ENCODE data around the gene UBASH3B.

The UBASH3B gene

DNA sequence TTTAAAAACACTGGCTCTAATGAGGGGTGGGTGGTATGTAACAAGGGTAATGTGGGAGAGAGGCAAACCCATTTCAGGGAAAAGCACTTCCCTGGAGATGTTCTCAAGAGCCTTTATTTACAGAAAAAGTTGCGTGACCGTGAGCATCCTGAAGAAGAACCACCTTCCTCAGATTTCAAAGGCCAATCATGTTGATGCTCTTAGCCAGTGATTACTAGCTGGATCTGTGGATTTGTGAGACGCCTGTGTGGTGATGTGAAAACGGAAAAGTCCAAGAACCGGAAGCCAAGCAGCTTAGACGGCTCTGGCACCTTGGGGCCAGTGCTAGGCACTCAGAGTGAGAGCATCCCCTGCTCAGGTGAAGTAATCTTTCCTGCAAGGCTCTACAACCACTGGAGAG, 12.6 kb upstream of the UBASH3B start:
- peaks cover 0 to 3% (median 0%) of the 10 kb centered on the region in 11 experiments; a peak in 1 of 22 replicates for H4K20me1 ChIP-seq
- H3K27me3 ChIP-seq, result no peaks in the 10 kb centered on the region
- no peak overlapping the region for H3K9ac ChIP-seq

DNA sequence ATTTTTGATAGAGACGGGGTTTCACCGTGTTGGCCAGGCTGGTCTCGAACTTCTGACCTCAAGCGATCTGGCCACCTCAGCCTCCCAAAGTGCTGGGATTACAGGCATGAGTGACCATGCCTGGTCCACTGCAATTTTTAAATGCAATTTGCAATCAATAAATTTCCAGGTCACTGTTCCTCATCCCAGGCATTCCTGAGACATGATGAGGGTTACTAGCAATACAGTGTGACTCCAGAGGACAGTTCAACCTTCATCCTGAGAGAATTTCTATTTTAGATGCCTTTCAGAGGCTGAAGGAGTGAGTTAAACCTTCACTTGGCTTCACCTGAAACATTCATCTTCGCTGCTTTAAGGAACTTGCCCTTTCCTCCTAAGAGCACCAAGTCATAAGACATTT, 9.7 kb upstream of the UBASH3B start:
- no peak overlapping the region for H3K4me3 ChIP-seq
- no peak for TF ChIP-seq Cebpa-rat (IDR thresholded peaks at IDR 0.05)
- H4K20me1 ChIP-seq, result peaks cover 0 to 4% (median 0%) of the 10 kb centered on the region in 11 experiments; a peak in 1 of 22 replicates

More for the DNA sequence above, 12.6 kb upstream of the UBASH3B start:
- no peaks in the 10 kb centered on the region for H3K36me3 ChIP-seq
- TF ChIP-seq Cebpa-rat (IDR thresholded peaks at IDR 0.05), result no peak
- H3K9me3 ChIP-seq (replicated peaks in 1 of 11), result no peaks in the 10 kb centered on the region
- H3K27ac ChIP-seq, result no peak overlapping the region
- H3K4me2 ChIP-seq, result peak overlapping the region in 5 of 11 experiments; percentile 4 to 29 (median 15); a peak in 7 of 22 replicates
- peaks cover 15 to 26% (median 23%) of the 10 kb centered on the region in 10 experiments for H3K4me1 ChIP-seq
- H3K4me3 ChIP-seq, result no peak overlapping the region

DNA sequence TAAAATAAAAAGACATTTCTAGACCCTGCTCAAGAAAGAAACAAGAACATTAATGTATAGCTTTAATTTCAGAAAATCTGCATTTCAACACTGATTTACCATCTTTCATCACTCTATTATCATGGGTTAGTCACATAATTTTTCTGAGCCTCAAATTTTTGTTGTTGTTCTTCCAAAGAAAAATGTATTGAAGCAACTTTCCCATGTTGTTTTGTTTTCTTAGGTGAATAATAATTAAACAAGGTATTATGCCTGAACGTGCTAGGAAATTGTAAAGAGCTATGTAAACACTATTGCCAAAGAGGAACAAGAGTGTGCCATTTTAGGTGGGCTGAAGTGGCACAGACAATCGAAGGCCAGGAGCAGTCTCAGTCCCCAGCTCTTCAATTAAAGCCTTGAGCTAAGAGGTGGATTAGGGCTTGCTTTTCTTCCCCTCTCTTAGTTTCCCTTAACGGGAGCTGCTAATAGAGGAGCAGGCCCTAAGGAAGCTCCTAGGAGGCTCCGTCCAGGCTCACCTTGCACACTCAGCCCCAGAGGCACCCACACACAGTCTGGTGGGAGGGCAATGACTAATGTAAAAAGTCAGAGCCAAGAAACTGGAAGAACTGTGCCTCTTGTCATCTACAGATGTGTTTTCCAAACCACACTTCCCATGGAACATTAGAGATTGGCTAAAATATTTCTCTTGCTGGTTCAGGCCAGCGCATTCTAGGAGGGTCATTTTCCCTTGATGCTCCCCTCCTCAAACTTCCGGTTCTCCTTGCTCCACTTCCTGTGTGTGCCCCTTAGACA, 8.8 kb upstream of the UBASH3B start:
- no peak overlapping the region for H3K4me3 ChIP-seq
- H3K4me2 ChIP-seq, result peak overlapping the region; percentile 47 to 81 (median 70)
- peaks cover 0 to 4% (median 0%) of the 10 kb centered on the region in 11 experiments; a peak in 1 of 22 replicates for H4K20me1 ChIP-seq
- no peaks in the 10 kb centered on the region for H3K9me3 ChIP-seq (replicated peaks in 1 of 11)
- H3K27me3 ChIP-seq, result no peaks in the 10 kb centered on the region
- H3K27ac ChIP-seq, result peak overlapping the region in 6 of 11 experiments; percentile 2 to 45 (median 14); a peak in 8 of 22 replicates
- H3K9ac ChIP-seq, result 0 out of 22 replicates have a peak overlapping the region, but pooled peaks of 1 of the 11 experiments have one; percentile 12
- no peak for TF ChIP-seq Cebpa-rat (IDR thresholded peaks at IDR 0.05)
- peaks cover 24 to 52% (median 41%) of the 10 kb centered on the region in 10 experiments for H3K4me1 ChIP-seq
- no peaks in the 10 kb centered on the region for H3K36me3 ChIP-seq

More for the DNA sequence above, 9.7 kb upstream of the UBASH3B start:
- no peaks in the 10 kb centered on the region for H3K9me3 ChIP-seq (replicated peaks in 1 of 11)
- H3K9ac ChIP-seq, result no peak overlapping the region
- H3K4me1 ChIP-seq, result peaks cover 24 to 48% (median 39%) of the 10 kb centered on the region in 10 experiments
- no peak overlapping the region for H3K27ac ChIP-seq
- no peaks in the 10 kb centered on the region for H3K36me3 ChIP-seq
- no peaks in the 10 kb centered on the region for H3K27me3 ChIP-seq
- no peak overlapping the region for H3K4me2 ChIP-seq

DNA sequence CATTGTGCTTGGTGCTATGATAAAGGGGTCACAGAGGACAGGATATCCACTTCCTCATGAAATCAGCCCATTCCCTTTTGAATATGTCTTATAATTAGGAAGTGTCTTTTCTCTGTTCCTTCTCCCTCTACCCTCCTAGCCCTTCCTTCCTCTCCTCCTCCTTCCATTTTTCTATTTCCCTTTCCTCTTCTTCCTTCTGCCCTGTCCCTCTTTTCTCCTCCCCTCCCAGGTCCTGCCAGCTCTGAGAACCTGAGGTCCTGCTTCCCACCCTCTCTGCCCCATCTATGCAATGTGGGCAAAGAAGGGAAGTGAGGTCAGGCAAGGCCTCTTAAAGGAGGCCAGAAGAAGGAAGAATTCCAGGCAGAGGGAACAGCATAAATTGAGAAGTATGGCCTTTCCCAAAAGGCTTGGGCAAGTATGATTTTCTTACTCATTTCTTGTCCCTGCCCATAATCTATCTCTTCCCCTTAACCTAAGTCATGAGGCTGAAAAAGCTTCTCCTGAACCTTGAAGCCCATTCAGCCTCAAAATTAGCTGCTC, 7.7 kb upstream of the UBASH3B start:
- no peak overlapping the region for H3K4me3 ChIP-seq
- peak overlapping the region; percentile 47 to 81 (median 70) for H3K4me2 ChIP-seq
- no peaks in the 10 kb centered on the region for H3K27me3 ChIP-seq
- H3K9ac ChIP-seq, result no peak overlapping the region
- H3K9me3 ChIP-seq (replicated peaks in 1 of 11), result no peaks in the 10 kb centered on the region
- H3K36me3 ChIP-seq, result no peaks in the 10 kb centered on the region
- H3K27ac ChIP-seq, result peak overlapping the region in 6 of 11 experiments; percentile 1 to 45 (median 14); a peak in 8 of 22 replicates
- peaks cover 24 to 48% (median 36%) of the 10 kb centered on the region in 10 experiments for H3K4me1 ChIP-seq
- peaks cover 0 to 4% (median 0%) of the 10 kb centered on the region in 11 experiments; a peak in 1 of 22 replicates for H4K20me1 ChIP-seq
- TF ChIP-seq Cebpa-rat (IDR thresholded peaks at IDR 0.05), result no peak

DNA sequence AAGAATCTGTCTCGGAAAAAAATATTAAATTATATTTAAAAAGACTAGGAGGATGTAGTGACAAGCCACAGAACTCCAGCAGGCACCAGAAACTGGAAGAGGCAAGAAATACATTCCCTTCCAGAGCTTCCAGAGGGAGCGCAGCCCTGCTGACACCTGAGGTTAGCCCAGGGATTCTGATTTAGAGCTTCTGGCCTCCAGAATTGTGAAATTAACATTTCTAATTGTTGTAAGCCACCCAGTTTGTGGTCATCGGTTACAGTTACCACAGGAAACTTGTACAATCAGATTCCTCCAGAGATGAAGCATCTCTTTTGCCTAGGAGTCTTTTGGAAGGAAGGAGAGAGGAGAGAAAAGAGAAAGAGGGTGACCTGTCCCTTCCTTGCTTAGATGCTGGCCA, 6.4 kb upstream of the UBASH3B start:
- Histone ChIP-seq H4K20me1 (peaks cover 0 to 4% (median 0%) of the 10 kb centered on the region in 11 experiments; a peak in 1 of 22 replicates), H3K36me3 (no peaks in the 10 kb centered on the region), H3K9me3 (replicated peaks in 1 of 11) (no peaks in the 10 kb centered on the region), H3K4me3 (no peak overlapping the region), H3K27me3 (no peaks in the 10 kb centered on the region), H3K9ac (peak overlapping the region in 2 of 11 experiments; percentile 10 to 25; a peak in 1 of 22 replicates), H3K4me1 (peaks cover 27 to 48% (median 36%) of the 10 kb centered on the region in 10 experiments), H3K27ac (peak overlapping the region in 5 of 11 experiments; percentile 6 to 53 (median 26); a peak in 5 of 22 replicates), H3K4me2 (peak overlapping the region; percentile 9 to 81 (median 64); a peak in 21 of 22 replicates)
- 0 out of 22 replicates have a peak, but pooled peaks of 1 of the 11 experiments have one; percentile 16 for TF ChIP-seq Cebpa-rat (IDR thresholded peaks at IDR 0.05)

DNA sequence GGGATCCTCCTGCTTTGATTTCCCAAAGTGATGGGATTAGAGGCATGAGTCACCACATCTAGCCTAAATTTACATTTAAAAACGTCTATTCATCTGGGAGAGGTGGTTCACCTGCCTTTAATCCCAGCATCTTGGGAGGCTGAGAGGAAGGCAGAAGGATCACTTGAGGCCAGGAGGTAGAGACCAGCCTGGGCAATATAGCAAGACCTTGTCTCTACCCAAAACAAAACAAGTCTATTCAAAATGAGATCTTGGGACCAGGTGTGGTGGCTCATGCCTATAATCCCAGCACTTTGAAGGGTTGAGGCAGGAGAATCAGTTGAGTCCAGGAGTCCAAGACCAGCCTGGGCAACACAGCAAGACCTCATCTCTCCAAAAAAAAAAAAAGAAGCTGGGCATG, 4.9 kb upstream of the UBASH3B start:
- no peak for TF ChIP-seq Cebpa-rat (IDR thresholded peaks at IDR 0.05)
- H3K27me3 ChIP-seq, result no peaks in the 10 kb centered on the region

DNA sequence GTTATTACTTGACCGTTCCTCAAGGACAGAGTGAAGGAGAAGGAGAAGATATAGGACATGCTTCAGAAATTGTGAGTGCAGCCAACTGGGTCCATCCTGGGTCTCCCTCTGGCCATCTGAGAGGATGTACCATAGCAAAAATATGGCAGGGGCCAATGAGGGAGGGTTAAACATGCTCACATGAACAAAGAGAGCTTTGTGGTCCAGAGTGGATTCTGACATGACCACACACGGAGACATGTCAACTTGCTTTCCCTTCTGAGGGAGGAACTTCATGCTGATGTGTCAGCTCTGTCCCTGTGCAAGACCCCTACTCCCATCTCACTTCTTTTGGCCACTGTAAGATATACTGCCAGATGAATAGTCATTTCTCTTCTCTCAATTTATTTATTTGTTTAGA, 3.0 kb upstream of the UBASH3B start:
- TF ChIP-seq Cebpa-rat (IDR thresholded peaks at IDR 0.05), result no peak
- no peak overlapping the region for H3K9ac ChIP-seq
- peaks cover 0 to 8% (median 3%) of the 10 kb centered on the region in 11 experiments; a peak in 11 of 22 replicates for H3K36me3 ChIP-seq
- H3K4me3 ChIP-seq, result no peak overlapping the region
- peaks cover 30 to 54% (median 41%) of the 10 kb centered on the region in 10 experiments for H3K4me1 ChIP-seq
- H3K27ac ChIP-seq, result no peak overlapping the region
- H4K20me1 ChIP-seq, result peaks cover 0 to 18% (median 13%) of the 10 kb centered on the region in 11 experiments; a peak in 11 of 22 replicates
- H3K4me2 ChIP-seq, result no peak overlapping the region
- no peaks in the 10 kb centered on the region for H3K9me3 ChIP-seq (replicated peaks in 1 of 11)
- H3K27me3 ChIP-seq, result no peaks in the 10 kb centered on the region

More for the DNA sequence above, 4.9 kb upstream of the UBASH3B start:
- Histone ChIP-seq H3K4me3 (no peak overlapping the region), H3K4me1 (peaks cover 39 to 60% (median 48%) of the 10 kb centered on the region in 10 experiments), H3K27ac (no peak overlapping the region), H3K9ac (no peak overlapping the region), H3K36me3 (no peaks in the 10 kb centered on the region), H4K20me1 (peaks cover 0 to 4% (median 0%) of the 10 kb centered on the region in 11 experiments; a peak in 5 of 22 replicates), H3K4me2 (no peak overlapping the region), H3K9me3 (replicated peaks in 1 of 11) (no peaks in the 10 kb centered on the region)

DNA sequence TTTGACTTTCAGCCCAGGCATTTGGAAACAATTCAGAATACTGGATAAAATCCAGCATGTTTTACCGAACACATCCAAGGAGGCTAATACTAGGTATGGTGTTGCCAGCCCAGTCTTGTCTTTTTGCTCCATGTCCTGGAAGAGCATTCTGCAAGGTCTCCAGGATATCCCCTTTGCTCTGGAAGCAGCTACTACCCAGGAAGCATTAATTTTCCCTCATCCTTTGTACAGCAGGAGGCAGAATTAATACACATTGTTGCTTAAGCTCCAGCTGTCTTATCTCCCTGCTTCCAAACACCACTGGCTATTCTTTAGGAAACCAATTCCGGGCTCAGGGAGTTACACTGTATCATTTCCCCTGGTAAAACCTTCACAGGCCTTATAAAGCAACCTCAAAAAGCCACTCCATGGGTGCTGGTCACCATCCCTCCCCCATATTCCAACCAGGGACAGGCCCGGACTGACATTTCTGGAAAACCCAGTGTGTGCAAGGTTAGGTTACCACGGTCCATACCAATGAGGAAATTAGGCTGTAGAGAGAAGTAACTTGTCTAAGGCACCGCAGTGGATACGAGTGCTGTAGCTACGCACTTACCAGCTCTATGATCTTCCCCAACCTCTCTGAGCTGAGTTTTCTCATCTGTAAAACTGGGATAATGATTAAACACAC, 1.5 kb upstream of the UBASH3B start:
- H4K20me1 ChIP-seq, result peaks cover 7 to 33% (median 25%) of the 10 kb centered on the region in 11 experiments; a peak in 20 of 22 replicates
- H3K9me3 ChIP-seq (replicated peaks in 1 of 11), result peaks cover 0 to 3% (median 0%) of the 10 kb centered on the region in 11 experiments; a peak in 1 of 22 replicates
- TF ChIP-seq Cebpa-rat (IDR thresholded peaks at IDR 0.05), result no peak
- H3K27me3 ChIP-seq, result no peaks in the 10 kb centered on the region
- no peak overlapping the region for H3K27ac ChIP-seq
- peak overlapping the region in 2 of 10 experiments; percentile 86 to 97; a peak in 2 of 20 replicates for H3K4me3 ChIP-seq
- H3K36me3 ChIP-seq, result peaks cover 0 to 23% (median 18%) of the 10 kb centered on the region in 11 experiments; a peak in 14 of 22 replicates
- peak overlapping the region; percentile 92 to 99 (median 98) for H3K4me2 ChIP-seq
- H3K9ac ChIP-seq, result no peak overlapping the region
- peaks cover 31 to 54% (median 41%) of the 10 kb centered on the region in 10 experiments for H3K4me1 ChIP-seq

Measured in BLaER1 treated with 17β-estradiol and CSF1 and Interleukin-3, amounts not matched to agents 10 nM and 100 nM (cell line).